ENCODE data around the gene SCAF8.

GRCh38 chr6:154765273-154765672 lies 32.1 kb downstream of the SCAF8 start:
- TF ChIP-seq CTCF (conservative IDR thresholded peaks at IDR 0.05; ENCODE audit: low read depth, low read length) (no peak), EZH2 (IDR thresholded peaks at IDR 0.05; ENCODE audit: borderline replicate concordance, low read depth, low read length, poor library complexity, severe bottlenecking) (no peak)

Measured in A673 (cell line).